NCI-H128 (cell line): ENCODE results near the gene SLC22A4.

ENCODE experiments used
- DNase-seq: peaks from one replicate; lab custom pipeline; 2025; ENCODE audit not compliant: unreplicated experiment; lab: John Stamatoyannopoulos, UW

The SLC22A4 gene

DNA sequence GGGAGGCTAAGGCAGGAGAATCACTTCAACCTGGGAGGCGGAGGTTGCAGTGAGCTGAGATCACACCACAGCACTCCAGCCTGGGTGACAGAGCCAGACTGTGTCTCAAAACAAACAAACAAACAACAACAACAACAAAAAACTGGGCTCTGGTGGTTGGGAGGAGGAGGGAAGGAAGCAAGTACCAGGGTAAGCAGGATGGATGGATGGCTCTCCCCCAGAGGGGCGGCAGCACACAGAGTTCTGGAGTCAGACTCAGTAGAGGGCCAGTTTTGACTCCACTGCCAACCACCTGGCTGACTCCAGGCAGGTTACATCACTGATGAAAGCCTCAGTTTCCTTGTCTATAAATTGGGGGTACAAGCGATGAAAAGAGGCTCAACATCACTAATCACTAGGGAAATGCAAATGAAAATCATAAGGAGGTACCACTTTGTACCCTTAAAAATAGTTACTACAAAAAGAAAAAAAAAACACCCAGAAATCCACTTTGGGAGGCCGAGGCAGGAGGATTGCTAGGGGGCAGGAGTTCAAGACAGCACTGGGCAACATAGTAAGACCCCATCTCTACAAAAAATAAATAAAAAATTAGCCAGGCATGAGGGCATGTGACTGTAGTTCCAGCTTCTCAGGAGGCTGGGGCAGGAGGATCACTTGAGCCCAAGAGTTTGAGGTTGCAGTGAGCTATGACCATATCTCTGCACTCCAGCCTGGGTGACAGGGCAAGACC, 3.2 kb downstream of the SLC22A4 start:
- no peak for DNase-seq

DNA sequence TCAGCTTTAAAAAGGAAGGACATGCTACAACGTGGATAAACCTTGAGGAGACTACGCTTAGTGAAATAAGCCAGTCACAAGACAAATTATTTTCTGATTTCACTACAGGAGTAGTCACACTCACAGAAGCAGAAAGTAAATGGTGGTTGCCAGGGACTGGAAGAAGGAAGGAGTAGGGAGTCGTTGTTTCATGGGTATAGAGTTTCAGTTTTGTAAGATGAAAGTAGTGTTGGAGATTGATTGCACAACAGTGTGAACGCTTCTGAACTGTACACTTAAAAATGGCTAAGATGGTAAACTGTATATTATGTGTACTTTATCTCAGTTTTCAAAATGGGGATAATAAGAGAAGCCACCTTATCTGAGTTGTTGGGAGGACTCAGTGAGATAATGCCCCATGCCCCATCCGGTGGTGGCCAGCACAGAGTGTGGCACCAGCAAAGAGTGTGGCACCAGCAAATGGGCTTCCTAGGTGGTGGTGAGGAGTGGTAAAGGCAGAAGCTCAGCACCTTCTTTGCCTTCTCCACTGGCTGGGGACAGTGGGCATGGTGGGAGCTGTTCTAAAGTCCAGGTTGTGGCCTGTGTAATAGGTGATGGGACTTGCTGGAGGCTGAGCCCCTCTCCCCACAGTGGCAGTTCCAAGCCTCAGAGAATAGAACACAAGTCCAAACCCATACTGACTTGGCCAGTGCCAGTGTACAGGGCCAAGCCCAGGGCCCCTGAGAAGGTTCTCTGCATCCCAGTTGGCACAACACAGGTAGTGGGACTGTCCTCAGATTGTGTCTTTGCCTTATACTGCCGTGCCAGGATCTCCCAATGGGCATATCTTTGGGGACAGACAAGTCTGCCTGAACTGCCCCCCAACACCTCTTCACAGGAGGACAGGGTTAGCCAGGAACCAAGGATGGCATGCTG, 4.4 kb downstream of the SLC22A4 start:
- DNase-seq: no peak

DNA sequence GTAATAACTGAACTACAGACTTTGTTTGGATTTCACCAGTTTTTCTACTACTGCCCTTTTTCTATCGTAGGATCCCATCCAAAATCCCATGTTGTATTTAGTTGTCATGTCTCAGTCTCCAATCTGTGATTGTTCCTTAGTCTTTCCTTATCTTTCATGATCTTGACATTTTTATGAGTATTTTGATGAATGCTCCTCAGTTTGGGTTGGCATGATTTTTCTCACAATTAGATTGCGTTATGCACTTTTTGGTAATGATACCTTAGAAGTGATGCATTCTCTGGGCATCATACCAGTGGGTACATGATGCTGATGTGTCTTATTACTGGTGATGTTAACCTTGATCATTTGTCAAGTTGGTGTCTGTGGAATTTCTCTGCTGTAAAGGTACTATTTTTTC, 5.7 kb downstream of the SLC22A4 start:
- DNase-seq: no peak

DNA sequence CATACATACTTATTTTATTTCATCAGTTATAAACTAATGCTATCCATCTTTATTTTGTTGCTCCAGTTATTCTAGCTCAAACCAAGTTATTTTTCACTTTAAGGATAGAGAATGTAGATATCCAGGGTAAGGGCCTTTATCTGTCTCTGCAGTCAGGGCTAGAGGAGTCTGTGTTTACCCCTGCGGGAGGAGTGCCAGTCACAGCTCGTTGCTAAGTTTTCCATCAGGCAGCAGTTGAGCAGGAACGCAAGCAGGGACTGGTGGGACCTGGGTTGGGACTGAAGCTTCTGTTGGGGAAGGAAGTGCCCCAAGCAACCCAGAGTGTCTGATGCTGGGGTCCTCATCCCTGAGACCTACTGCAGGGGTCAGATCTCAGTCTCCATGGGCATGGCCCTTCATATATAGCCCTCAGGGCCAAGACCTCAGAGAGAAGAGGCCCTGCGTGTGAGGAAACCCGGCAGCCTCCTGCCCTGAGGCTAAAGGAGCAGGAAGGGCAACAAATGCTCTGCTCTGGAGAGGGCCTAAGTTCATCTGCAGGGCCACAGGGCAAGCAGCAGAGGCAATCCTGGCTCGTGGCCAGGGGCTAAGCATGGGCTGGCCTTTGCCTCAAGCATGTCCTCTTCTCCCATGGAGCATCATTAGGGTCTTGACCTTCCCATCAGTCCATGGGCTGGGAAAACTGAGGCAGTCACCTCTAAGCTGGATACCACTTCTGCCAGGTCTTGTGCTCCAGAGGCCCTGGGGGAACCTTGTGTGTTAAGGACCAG, 6.6 kb downstream of the SLC22A4 start:
- no peak for DNase-seq

DNA sequence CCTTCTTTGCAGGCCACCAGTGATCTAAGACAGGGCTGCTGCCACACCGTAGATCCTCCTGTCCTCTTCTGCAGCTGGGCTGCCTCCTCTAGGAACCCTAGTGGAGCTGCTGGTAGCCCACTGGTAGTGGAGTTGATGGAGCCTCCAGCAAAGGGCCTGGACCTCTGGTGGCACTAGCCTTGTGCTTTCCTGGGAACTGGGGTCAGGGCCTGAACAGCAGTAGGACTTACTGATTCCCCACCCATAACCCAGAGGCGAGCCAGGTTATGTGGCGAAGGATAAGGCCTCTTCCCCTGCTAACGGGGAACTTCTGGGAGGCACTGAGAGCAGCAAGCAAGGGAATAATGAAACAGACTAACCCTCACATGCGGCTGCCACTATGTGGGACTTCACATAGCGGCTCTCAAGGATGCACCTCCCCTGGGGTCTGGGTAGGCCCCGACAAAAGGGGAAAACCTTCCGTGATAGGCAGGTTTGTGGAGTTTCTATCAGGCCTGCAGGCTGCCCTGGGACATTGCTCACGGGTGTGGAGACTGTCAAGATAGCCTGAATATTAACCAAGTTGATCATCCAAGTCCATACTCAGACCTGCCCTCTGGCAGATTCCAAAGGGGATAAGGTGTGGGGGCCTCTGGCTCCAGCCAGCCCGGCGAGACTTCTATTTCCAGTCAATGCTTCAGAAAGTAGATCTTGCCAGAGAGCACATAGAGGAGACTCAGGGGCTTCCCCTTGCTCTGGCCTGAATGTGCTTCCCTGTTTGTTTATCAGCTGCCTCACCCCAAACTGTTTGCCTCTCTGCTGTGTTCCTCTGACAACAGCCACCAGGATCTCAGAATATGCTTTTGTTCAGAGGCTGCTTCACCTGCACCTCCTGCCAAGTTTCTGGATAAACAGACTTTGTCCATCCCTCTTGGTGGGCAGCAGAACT, 7.4 kb downstream of the SLC22A4 start:
- DNase-seq: no peak

DNA sequence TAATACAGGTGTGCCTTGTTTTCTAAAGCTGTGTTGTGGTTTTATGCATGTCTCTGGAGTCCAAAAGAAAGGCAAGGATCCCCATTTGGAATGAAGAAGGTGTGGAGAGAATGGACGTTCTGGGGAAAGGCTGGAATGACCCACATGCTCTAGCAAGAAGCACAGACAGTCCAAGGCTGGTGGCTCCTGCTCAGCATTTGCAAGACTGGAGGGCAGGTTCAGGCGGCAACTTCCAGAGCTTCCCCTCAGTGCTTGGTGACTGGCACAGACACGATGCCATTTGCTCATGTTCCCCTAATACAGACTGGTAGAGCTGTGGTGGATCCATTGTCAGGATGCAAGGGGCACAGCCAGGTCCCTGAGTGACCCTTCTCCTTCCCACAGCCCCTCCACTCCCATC, 8.2 kb downstream of the SLC22A4 start:
- no peak for DNase-seq

DNA sequence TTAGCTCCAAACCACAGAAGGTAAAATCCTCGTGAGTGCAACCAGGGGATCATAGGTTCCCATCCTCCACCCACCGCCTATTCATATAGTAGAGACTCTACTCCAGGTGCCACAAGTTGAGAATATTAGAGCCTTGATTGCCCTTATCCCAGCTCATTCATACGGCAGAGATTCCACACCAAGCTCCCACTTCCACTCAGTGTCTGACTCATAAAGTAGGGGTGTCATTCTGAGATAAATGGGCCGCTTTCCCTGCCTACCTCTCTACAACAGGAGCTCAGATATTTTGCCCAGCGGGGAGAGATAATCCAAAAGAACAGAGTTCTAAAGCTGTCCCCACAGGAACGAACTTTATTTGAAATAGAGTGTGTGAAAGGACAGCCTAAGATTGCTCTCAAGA, 9.4 kb downstream of the SLC22A4 start:
- no peak for DNase-seq

DNA sequence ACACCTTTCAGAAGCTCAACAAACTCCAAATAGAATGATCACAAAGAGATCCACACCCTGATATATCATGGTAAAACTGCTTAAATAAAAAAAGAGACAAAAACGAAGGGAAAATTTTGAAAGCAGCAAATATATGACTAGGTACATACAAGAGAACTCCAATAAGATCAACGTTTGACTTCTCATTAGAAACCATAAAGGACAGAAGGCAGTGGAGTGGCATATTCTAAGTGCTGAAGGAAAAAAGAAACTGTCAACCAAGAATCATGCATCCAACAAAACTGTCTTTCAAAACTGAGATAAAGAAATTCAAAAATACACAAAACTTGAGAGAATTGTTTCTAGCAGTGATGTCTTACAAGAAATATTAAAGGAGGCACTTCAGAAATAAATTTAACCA, 11.2 kb downstream of the SLC22A4 start:
- DNase-seq: no peak

DNA sequence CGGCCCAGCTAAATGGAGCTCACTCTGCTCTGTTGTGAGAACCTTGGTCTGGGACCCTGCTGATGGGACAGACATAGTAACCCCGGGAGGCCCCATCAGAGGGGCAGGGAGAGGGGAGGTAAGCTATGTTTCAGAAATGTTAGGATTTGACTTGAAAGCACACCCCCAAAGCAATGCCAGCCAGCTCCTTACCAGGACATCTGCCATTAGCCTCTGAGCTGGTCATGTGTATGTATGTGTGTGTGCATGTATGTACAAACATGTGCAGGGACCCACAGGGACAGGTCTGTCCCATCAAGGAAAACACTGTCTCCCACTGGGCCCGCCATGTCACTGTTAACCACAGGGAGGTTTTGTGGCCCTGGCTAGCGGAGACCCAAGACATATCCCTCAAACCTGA, 14.5 kb downstream of the SLC22A4 start:
- no peak for DNase-seq

DNA sequence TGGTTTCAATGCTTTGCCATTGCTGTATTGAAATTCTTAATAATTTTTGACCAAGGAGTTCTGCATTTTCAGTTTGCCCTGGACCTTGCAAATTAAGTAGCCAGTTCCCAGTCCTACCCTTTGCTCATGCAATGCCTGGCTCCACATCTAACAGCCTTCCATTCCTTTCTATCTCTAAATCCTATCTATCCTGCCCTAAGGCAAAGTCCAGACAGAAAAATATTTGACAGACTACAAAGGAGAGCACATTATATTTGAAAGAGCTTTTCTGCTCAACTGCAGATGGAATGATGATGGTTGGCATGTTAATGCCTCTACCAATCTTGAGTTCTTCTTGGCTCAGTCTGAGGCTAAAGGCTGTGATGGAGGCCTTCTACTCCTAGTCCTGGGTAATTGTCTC, 15.5 kb downstream of the SLC22A4 start:
- no peak for DNase-seq

DNA sequence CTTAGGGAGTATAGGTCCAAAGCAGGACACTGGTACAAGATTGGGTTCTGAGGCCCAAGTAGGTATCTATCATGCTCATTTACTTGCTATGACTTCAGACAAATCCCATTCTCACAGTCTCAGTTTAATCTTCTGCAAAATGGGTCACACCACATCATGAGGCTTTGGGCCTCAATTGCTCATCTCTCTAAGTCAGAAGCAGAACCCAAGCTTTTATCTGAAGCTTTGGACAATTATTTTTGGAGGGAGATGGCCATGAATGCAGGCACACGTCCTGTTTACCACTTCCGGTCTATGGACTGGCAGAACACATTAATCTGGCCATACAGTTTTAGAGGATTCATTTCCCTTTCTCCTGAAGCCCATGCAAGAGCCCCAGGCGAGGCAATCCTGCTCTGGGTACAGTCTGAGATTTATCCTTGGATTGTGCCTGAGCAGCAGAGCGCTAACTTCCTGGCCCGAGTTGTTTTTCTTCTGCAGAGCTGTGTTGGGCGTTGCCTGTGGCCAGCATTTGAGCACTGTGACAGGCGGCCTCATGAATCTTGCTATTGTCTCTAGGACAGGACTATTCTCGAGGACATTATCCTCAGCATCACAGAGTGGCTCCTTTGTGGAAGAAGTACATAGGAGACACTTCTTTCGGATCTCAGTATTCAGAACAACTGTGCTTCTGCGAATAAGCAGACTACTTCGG, 16.1 kb downstream of the SLC22A4 start:
- DNase-seq: no peak

DNA sequence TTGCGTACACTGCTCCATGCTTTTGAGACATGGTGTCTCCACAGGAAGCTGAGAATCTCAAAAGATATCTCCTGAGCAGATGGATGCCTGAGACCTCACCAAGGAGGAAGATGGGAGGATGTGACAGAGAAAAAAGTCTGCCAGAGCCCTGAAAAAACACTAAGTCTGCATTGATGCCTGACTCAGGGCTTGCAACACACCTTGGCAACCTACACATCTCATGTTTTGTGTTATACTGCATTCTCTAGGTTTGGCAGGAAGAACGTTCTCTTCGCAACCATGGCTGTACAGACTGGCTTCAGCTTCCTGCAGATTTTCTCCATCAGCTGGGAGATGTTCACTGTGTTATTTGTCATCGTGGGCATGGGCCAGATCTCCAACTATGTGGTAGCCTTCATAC, 19.2 kb downstream of the SLC22A4 start:
- no peak for DNase-seq

DNA sequence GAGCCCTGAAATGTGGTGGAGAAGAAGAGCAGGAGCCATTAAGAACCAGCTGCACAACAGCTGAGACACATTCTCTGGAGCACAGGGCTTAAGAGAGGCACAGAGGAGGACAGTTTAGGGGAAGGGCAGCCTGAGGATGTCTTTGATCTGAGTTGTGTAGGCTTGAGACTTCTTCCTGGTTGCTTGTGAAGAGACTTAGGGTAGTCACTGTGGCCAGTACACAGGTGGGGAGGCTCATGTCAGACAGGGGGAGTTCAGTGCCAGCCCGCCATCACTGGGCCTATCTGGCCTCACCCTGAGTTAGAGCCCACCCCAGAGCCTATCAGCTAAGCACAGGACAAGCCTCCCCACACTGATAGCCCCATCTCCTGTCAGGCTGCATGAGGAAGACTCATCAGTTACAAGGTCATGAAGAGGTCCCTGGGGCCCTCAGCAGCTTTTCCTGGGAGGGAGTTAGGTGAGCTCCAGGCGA, 19.8 kb downstream of the SLC22A4 start:
- no peak for DNase-seq

DNA sequence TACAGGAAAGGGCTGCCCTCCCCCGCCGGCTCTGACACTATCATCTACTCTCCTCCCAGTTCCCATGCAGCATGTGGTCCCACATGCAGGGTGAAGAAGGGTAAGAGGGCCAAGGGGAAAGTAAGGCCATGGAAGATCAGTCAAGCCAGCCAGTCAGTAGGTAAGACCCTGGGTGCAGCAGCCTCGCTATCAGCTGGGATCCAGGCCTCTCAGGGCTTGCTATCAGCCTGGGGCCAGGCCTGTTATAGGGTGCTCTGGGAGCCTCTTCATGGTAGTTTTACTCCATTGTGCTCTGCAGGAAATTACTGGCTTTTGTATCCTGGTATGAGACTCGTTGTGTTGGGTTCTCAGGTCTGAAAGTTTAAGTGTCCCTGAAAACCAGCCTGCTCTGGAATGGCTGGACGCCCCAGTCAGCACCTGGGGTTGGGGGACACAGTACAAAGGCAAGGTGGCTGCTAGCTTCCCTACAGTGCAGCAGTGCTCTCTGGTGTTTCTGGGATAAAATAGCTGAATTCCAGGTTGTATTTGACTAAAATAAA, 21.4 kb downstream of the SLC22A4 start:
- no peak for DNase-seq

DNA sequence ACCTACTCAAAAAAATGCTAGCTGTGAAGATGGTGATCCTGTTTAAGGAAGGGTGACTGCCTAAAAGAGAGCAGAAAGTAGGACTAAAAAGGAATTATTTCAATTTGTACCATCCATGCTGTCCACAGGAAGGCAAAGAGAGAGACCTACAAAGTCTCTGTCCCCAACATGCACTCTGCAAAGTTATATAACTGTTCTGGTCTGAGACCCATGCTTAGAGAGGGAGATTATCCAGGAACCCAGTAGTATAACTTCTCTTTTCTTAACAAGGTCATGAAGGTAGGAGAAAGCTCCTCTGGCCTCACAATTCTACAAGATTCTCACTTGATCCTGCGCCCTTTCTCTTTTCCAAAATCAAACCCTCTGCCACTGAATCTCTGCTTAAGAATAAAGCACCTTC, 25.8 kb downstream of the SLC22A4 start:
- DNase-seq: no peak

DNA sequence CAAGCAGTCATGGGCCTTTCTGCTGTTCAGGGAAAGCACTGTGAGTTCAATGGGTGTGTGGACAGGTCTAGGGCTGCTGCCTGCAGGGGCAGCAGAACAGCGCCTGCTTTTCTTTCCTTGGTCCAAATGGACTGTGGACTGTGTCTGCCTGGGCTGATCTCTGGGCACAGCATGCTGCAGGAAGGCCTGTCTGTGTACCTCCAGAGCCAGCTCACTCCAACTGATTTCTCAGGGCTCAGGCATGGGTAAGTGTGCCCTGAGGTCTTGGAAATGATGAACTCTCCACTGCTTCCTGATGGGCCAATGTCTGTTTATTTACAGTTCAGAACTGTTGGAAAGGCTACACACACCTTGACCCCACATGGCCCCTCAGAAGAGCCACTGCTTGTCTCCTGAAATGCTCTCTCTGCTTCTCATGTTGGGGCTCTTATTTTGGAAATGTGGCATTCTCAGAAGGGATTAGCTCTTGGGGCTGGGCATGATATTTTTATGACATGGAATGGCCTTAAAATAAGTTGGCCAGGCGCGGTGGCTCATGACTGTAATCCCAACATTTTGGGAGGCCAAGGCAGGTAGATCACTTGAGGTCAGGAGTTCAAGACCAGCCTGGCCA, 27.0 kb downstream of the SLC22A4 start:
- no peak for DNase-seq

DNA sequence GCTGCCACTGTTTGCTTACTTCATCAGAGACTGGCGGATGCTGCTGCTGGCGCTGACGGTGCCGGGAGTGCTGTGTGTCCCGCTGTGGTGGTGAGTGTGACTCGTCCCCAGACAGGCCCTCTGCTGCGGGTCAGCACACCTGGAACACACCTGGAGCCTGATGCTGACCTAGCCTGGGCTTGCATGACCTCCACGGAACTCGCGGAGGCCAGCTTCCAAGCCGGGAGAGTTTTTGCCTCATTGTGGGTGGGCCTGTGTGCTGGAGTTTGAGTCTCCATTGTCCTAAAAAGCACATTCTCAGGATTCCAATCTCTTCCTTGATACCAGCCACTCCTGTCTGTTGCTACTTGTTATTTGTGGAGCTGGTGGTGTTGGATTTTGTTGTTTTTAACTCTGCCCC, 28.1 kb downstream of the SLC22A4 start:
- no peak for DNase-seq

DNA sequence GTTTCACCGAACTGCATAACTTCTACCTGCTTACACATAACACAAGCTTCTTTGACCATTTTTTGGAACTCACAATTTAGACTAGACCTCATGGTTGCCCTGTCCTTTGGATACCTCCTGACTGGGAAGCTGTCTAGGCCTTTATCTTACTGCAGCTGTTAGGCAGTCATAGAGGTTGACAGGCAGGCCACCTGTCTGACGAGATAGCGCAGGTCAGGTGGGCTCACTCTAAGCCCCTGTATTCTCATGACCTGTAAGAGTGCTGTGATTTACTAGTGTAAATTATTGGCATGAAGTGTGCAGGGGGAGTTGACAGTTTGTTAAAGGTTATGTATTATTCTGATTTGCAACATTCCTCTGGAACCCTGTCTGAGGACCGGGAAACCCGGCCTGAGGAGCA, 29.0 kb downstream of the SLC22A4 start:
- no peak for DNase-seq

DNA sequence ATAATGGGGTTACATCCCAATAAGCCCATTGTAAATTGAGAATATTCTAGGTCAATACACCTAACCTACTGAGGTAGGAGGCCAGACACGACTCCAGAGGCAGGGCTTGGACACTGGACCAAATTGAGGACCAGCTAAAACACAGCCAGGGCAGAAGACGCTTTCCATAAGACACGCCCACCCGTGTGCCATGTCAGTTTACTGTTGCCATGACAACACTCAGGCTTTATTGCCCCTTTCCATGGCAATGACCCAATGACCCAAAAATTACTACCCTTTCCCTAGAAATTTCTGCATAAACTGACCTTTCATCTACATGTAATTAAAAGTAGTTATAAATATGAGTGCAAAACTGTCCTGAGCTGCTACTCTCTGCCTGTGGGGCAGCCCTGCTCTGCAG, 31.5 kb downstream of the SLC22A4 start:
- no peak for DNase-seq
